ENCODE measurements around the gene ACER1. TPM values are rescaled to one million over a fixed set of nuclear protein-coding genes. Genes with fewer than 3 reads are reported as not detected.
A peak's percentile ranks its signal among the peaks of the same experiment; 100 is the strongest.
"Not testable (repeated sequence)": the region's sequence is repeated elsewhere in the genome, so short reads cannot be mapped to it uniquely, and the experiment has no call there.

ACER1 gene
- total RNA-seq, 1 donor from 2014 or later: not detected

- H3K36me3 ChIP-seq: peaks cover 31% of the 10 kb centered on the region
- DNase-seq (no peak), ATAC-seq (no peak)
- H3K27me3 ChIP-seq: no peaks in the 10 kb centered on the region
- peaks cover 15% of the 10 kb centered on the region for H3K4me1 ChIP-seq
- TF ChIP-seq CTCF (IDR thresholded peaks at IDR 0.05): no peak
- H3K27ac ChIP-seq: peak overlapping the region; percentile 84
- peak overlapping the region; percentile 90 for H3K4me3 ChIP-seq
- intact Hi-C loops (cut with DNase I): no loop called here
- no peaks in the 10 kb centered on the region for H3K9me3 ChIP-seq
Observed at GRCh38 chr19:6362027-6362350, 28.6 kb upstream of the ACER1 start.

GRCh38 chr19:6360857-6361216 lies 27.4 kb upstream of the ACER1 start:
- H3K9me3 ChIP-seq: not testable (repeated sequence)
- peak overlapping the region; percentile 90 for H3K4me3 ChIP-seq
- peak overlapping the region; percentile 84 for H3K27ac ChIP-seq

GRCh38 chr19:6360445-6360844 lies 27.0 kb upstream of the ACER1 start:
- H3K9me3 ChIP-seq; H3K27ac ChIP-seq; ATAC-seq; H3K27me3 ChIP-seq; H3K4me3 ChIP-seq; intact Hi-C loops (cut with DNase I); DNase-seq: not testable (repeated sequence)
- Histone ChIP-seq H3K4me1 (peaks cover 15% of the 10 kb centered on the region), H3K36me3 (peaks cover 16% of the 10 kb centered on the region)

More at GRCh38 chr19:6360857-6361216, 27.4 kb upstream of the ACER1 start:
- DNase-seq; intact Hi-C loops (cut with DNase I); H3K27me3 ChIP-seq; ATAC-seq: not testable (repeated sequence)
- Histone ChIP-seq H3K4me1 (peaks cover 15% of the 10 kb centered on the region), H3K36me3 (peaks cover 19% of the 10 kb centered on the region)

GRCh38 chr19:6359568-6360341 lies 26.3 kb upstream of the ACER1 start:
- peaks cover 15% of the 10 kb centered on the region for H3K4me1 ChIP-seq
- no peak overlapping the region for H3K27ac ChIP-seq
- intact Hi-C loops (cut with DNase I): no loop called here
- no peak for DNase-seq
- no peaks in the 10 kb centered on the region for H3K27me3 ChIP-seq
- peaks cover 9% of the 10 kb centered on the region for H3K36me3 ChIP-seq
- TF ChIP-seq CTCF (IDR thresholded peaks at IDR 0.05): no peak
- H3K4me3 ChIP-seq: no peak overlapping the region
- no peaks in the 10 kb centered on the region for H3K9me3 ChIP-seq
- no peak for ATAC-seq

GRCh38 chr19:6358003-6358402 lies 24.6 kb upstream of the ACER1 start:
- Histone ChIP-seq H3K4me1 (peaks cover 9% of the 10 kb centered on the region), H3K27ac (no peak overlapping the region), H3K27me3 (no peaks in the 10 kb centered on the region), H3K4me3 (no peak overlapping the region), H3K36me3 (no peaks in the 10 kb centered on the region), H3K9me3 (no peaks in the 10 kb centered on the region)
- TF ChIP-seq CTCF (IDR thresholded peaks at IDR 0.05): no peak
- ATAC-seq: no peak
- intact Hi-C loops (cut with DNase I): no loop called here
- no peak for DNase-seq

GRCh38 chr19:6357174-6357573 lies 23.8 kb upstream of the ACER1 start:
- Histone ChIP-seq H3K9me3 (no peaks in the 10 kb centered on the region), H3K4me1 (peaks cover under 1% of the 10 kb centered on the region), H3K36me3 (no peaks in the 10 kb centered on the region), H3K27me3 (no peaks in the 10 kb centered on the region), H3K27ac (no peak overlapping the region), H3K4me3 (no peak overlapping the region)
- intact Hi-C loops (cut with DNase I): no loop called here
- ATAC-seq (no peak), DNase-seq (no peak)
- no peak for TF ChIP-seq CTCF (IDR thresholded peaks at IDR 0.05)

GRCh38 chr19:6355321-6356040 lies 22.1 kb upstream of the ACER1 start:
- H3K27me3 ChIP-seq; ATAC-seq; H3K4me3 ChIP-seq; H3K4me1 ChIP-seq; H3K36me3 ChIP-seq; intact Hi-C loops (cut with DNase I); H3K9me3 ChIP-seq; H3K27ac ChIP-seq; DNase-seq: not testable (repeated sequence)

All from upper lobe of right lung (tissue), 1 donor.